Neural progenitor cell (in vitro differentiated cells): ENCODE measurements around the gene SLC25A27. TPM values are rescaled to one million over a fixed set of nuclear protein-coding genes. Genes with fewer than 3 reads are reported as not detected.

Experiments used
- DNase-seq: peaks from one replicate; pipeline ENCODE4 v3.0.0-alpha.2; 2016; ENCODE audit warnings: low spot score
- H2AFZ ChIP-seq: fragments of 200-600 bp; sonication (generic); replicated peaks from 2 replicates; pipeline ENCODE4 v1.6.1; 2016; ENCODE audit warnings: antibody characterized with exemption
- H3F3A ChIP-seq: fragments of 200-600 bp; sonication (generic); 2 replicates; pipeline ENCODE4 v1.6.1; 2016; ENCODE audit warnings: antibody characterized with exemption, low read depth
- H3K27ac ChIP-seq: fragments of 200-600 bp; sonication (generic); 2 replicates; pipeline ENCODE4 v1.5.1; 2016; ENCODE audit warnings: mild to moderate bottlenecking
- H3K27me3 ChIP-seq: fragments of 200-600 bp; sonication (generic); 2 replicates; pipeline ENCODE4 v1.6.1; 2016; ENCODE audit warnings: mild to moderate bottlenecking, moderate library complexity
- H3K36me3 ChIP-seq: fragments of 200-600 bp; sonication (generic); 2 replicates; pipeline ENCODE4 v1.5.1; 2016
- H3K4me1 ChIP-seq: fragments of 200-600 bp; sonication (generic); 2 replicates; pipeline ENCODE4 v1.6.1; 2016; ENCODE audit warnings: mixed run types
- H3K4me2 ChIP-seq: fragments of 200-600 bp; sonication (generic); 2 replicates; pipeline ENCODE4 v1.6.1; 2016
- H3K4me3 ChIP-seq: fragments of 200-600 bp; sonication (generic); 2 replicates; pipeline ENCODE4 v1.5.1; 2016
- H3K79me2 ChIP-seq: fragments of 200-600 bp; sonication (generic); 2 replicates; pipeline ENCODE4 v1.6.1; 2016; ENCODE audit warnings: low read depth
- H3K9ac ChIP-seq: fragments of 200-600 bp; sonication (generic); 2 replicates; pipeline ENCODE4 v1.6.1; 2016
- H3K9me3 ChIP-seq: fragments of 200-600 bp; sonication (generic); 2 replicates; pipeline ENCODE4 v1.5.1; 2016; ENCODE audit warnings: low read depth
- H4K20me1 ChIP-seq: fragments of 200-600 bp; sonication (generic); 2 replicates; pipeline ENCODE4 v1.6.1; 2016; ENCODE audit warnings: low read depth
- H3K27ac Mint-ChIP-seq: 3 replicates; pipeline ENCODE4 v1.8.0; 2021; ENCODE audit warnings: mixed read lengths
- H3K27me3 Mint-ChIP-seq: 2 replicates; pipeline ENCODE4 v1.8.0; 2022; ENCODE audit warnings: low read depth, mild to moderate bottlenecking, inconsistent platforms, moderate library complexity, mixed read lengths; ENCODE audit not compliant: insufficient read depth
- H3K36me3 Mint-ChIP-seq: 3 replicates; pipeline ENCODE4 v1.8.0; 2021; ENCODE audit warnings: mixed read lengths
- H3K4me1 Mint-ChIP-seq: 3 replicates; pipeline ENCODE4 v1.8.0; 2021; ENCODE audit warnings: mixed read lengths
- H3K4me3 Mint-ChIP-seq: 3 replicates; pipeline ENCODE4 v1.8.0; 2021; ENCODE audit warnings: mild to moderate bottlenecking, moderate library complexity, mixed read lengths
- H3K9me3 Mint-ChIP-seq: 3 replicates; pipeline ENCODE4 v1.8.0; 2020; ENCODE audit warnings: mixed read lengths
- EZH2 ChIP-seq: fragments of 200-600 bp; sonication (generic); IDR thresholded peaks from 2 replicates; pipeline ENCODE4 v1.6.1; 2017; ENCODE audit warnings: antibody characterized with exemption, mild to moderate bottlenecking, moderate library complexity
- EZH2phosphoT487 ChIP-seq: fragments of 200-600 bp; sonication (generic); IDR thresholded peaks from 2 replicates; pipeline ENCODE4 v1.6.1; 2017; ENCODE audit warnings: antibody characterized with exemption
- total RNA-seq: library from RNA; depleted of rRNA; stranded (reverse); fragments of >200 nt; gene quantifications from 2 replicates; pipeline ENCODE4 v1.2.3, GENCODE V29; 2015; ENCODE audit warnings: low replicate concordance
- TF ChIP-seq, protein P1 (sequence below): fragments of 200-600 bp; sonication (generic); IDR thresholded peaks from 2 replicates; pipeline ENCODE4 v1.5.1; 2017; ENCODE audit warnings: antibody characterized with exemption, mild to moderate bottlenecking

Gene SLC25A27
- total RNA-seq, 1 donor from 2014 or later = 47.7 TPM

DNA sequence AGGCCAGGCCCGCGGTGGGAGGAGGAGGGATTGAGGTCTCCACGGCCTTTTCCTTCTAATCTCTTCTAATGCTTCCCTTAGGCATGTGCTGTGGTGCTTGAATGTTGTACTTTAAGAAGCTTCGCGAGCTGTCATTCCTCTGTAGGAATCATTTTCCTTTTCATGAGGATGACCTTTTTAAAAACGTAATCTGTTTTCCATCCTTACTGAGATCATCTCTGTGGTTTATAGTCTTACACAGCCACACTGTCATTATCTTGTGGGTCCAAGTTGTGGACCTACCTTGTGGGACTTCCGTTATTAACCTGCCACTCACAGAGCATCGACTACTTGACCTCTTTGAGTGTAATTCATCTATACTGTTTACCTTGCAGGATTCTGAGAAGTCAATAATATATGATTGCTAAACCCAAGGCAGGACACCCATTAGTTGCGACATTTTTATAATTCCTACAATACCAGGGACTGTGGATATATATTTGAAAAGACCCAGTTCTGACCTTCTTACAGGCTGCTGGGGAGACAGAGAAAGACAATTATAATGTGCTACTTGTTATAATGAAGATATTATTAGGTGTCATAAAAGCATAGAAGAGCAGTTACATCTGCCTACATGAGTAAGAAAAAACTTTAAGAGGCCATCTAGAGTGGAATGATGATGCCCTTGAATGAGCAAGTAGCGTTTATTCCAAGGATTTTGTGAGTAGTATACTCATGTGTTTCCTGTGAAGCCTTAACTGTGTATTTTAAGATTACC, 842 bp downstream of the SLC25A27 start:
- DNase-seq = no peak
- peaks cover 22% of the 10 kb centered on the region for H3K4me1 ChIP-seq
- no peaks in the 10 kb centered on the region for H3K36me3 Mint-ChIP-seq
- H3K4me2 ChIP-seq = peak overlapping the region; percentile 90
- peak overlapping the region; percentile 94 for H3K4me3 Mint-ChIP-seq
- H3K27me3 ChIP-seq = peaks cover 18% of the 10 kb centered on the region
- H3K79me2 ChIP-seq = peaks cover 14% of the 10 kb centered on the region
- peak overlapping the region; percentile 13 for H3K9ac ChIP-seq
- TF ChIP-seq EZH2phosphoT487 = no peak
- no peak overlapping the region for H3K27ac ChIP-seq
- no peak overlapping the region for H3K27ac Mint-ChIP-seq
- no peaks in the 10 kb centered on the region for H3K9me3 ChIP-seq
- H3F3A ChIP-seq = no peaks in the 10 kb centered on the region
- peaks cover 20% of the 10 kb centered on the region for H3K4me1 Mint-ChIP-seq
- H3K9me3 Mint-ChIP-seq = no peaks in the 10 kb centered on the region
- H3K36me3 ChIP-seq = no peaks in the 10 kb centered on the region
- H3K27me3 Mint-ChIP-seq = no peaks in the 10 kb centered on the region
- H3K4me3 ChIP-seq = peak overlapping the region; percentile 85
- H4K20me1 ChIP-seq = peaks cover 11% of the 10 kb centered on the region
- peak overlapping the region; percentile 95 for H2AFZ ChIP-seq

DNA sequence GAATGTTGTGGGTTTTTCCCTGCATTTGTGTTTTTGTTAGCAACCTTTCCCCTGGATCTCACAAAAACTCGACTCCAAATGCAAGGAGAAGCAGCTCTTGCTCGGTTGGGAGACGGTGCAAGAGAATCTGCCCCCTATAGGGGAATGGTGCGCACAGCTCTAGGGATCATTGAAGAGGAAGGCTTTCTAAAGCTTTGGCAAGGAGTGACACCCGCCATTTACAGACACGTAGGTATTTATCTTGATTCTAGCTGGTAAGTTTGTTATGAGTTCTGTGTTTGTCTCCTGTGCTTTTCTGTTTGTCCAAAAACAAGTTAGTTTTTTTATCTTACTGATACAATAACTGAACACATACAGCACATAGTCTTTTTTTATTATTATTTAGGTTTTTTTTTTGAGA, 3.0 kb downstream of the SLC25A27 start:
- Histone ChIP-seq H3K9me3 (no peaks in the 10 kb centered on the region), H3K36me3 (no peaks in the 10 kb centered on the region), H3K27me3 (peaks cover 18% of the 10 kb centered on the region), H3F3A (no peaks in the 10 kb centered on the region), H3K4me2 (no peak overlapping the region), H2AFZ (no peak overlapping the region), H3K4me3 (no peak overlapping the region), H4K20me1 (peaks cover 11% of the 10 kb centered on the region), H3K79me2 (peaks cover 14% of the 10 kb centered on the region), H3K27ac (no peak overlapping the region), H3K4me1 (peaks cover 19% of the 10 kb centered on the region), H3K9ac (no peak overlapping the region)
- DNase-seq = peak; percentile 74
- no peak overlapping the region for H3K4me3 Mint-ChIP-seq
- no peaks in the 10 kb centered on the region for H3K27me3 Mint-ChIP-seq
- H3K27ac Mint-ChIP-seq = no peak overlapping the region
- H3K36me3 Mint-ChIP-seq = no peaks in the 10 kb centered on the region
- TF ChIP-seq, protein P1, sequence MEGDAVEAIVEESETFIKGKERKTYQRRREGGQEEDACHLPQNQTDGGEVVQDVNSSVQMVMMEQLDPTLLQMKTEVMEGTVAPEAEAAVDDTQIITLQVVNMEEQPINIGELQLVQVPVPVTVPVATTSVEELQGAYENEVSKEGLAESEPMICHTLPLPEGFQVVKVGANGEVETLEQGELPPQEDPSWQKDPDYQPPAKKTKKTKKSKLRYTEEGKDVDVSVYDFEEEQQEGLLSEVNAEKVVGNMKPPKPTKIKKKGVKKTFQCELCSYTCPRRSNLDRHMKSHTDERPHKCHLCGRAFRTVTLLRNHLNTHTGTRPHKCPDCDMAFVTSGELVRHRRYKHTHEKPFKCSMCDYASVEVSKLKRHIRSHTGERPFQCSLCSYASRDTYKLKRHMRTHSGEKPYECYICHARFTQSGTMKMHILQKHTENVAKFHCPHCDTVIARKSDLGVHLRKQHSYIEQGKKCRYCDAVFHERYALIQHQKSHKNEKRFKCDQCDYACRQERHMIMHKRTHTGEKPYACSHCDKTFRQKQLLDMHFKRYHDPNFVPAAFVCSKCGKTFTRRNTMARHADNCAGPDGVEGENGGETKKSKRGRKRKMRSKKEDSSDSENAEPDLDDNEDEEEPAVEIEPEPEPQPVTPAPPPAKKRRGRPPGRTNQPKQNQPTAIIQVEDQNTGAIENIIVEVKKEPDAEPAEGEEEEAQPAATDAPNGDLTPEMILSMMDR = peak; percentile 79
- TF ChIP-seq EZH2 = no peak
- H3K9me3 Mint-ChIP-seq = no peaks in the 10 kb centered on the region
- peaks cover 13% of the 10 kb centered on the region for H3K4me1 Mint-ChIP-seq

DNA sequence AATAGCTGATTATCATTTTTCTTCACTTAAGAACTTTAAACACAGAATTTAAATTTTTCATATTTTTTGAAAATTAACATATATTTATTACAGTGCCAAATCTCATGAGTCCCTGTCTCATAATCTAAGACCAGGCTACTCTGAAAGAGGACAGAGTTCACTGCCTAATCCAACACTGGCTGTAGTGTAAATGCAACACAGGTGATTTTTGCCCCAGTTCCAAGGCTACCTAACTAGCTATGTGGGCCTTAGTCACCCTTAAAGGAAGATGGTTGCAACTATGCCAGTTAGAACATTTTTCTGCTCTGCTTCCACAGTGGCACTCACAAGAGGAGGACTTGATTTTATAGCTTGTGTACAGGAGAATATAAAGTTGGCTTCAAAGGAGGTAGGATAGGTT, 4.9 kb downstream of the SLC25A27 start:
- H3K27me3 ChIP-seq = peaks cover 18% of the 10 kb centered on the region
- H3K36me3 ChIP-seq = no peaks in the 10 kb centered on the region
- no peak overlapping the region for H3K4me3 Mint-ChIP-seq
- H3K36me3 Mint-ChIP-seq = no peaks in the 10 kb centered on the region
- H3K4me1 ChIP-seq = peaks cover 9% of the 10 kb centered on the region
- no peak for DNase-seq
- H3K79me2 ChIP-seq = no peaks in the 10 kb centered on the region
- H3K27ac ChIP-seq = no peak overlapping the region
- H3K4me1 Mint-ChIP-seq = peaks cover 5% of the 10 kb centered on the region
- no peak overlapping the region for H3K4me3 ChIP-seq
- no peaks in the 10 kb centered on the region for H3K9me3 Mint-ChIP-seq
- no peak overlapping the region for H3K4me2 ChIP-seq
- no peak overlapping the region for H2AFZ ChIP-seq
- no peaks in the 10 kb centered on the region for H3F3A ChIP-seq
- no peaks in the 10 kb centered on the region for H3K27me3 Mint-ChIP-seq
- no peak overlapping the region for H3K9ac ChIP-seq
- TF ChIP-seq, protein P1 = no peak
- TF ChIP-seq EZH2 = no peak
- H4K20me1 ChIP-seq = peaks cover 11% of the 10 kb centered on the region
- no peak overlapping the region for H3K27ac Mint-ChIP-seq
- H3K9me3 ChIP-seq = no peaks in the 10 kb centered on the region

DNA sequence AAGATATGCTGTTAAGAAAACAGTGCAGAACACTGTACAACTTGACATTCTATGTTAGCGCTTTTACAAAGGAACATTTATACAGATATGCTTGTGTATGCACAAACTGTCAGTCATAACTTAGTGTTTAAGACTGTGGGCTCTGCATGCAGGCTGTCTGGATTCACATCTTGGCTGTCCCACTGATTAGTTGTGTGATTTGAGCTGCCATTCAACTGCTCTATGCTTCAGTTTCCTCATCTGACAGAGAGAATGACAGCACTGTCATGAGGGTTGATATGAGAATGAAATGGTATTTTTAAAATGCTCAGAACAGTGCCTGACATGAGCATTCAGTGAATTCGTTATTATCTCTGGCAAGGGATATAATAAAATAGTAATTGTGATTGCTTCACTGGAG, 8.7 kb downstream of the SLC25A27 start:
- Histone ChIP-seq H3K4me2 (no peak overlapping the region), H3K27me3 (no peaks in the 10 kb centered on the region), H3K36me3 (no peaks in the 10 kb centered on the region), H2AFZ (no peak overlapping the region), H3K79me2 (no peaks in the 10 kb centered on the region), H4K20me1 (no peaks in the 10 kb centered on the region), H3K4me3 (no peak overlapping the region), H3K4me1 (no peaks in the 10 kb centered on the region), H3K27ac (no peak overlapping the region), H3K9ac (no peak overlapping the region), H3K9me3 (no peaks in the 10 kb centered on the region), H3F3A (no peaks in the 10 kb centered on the region)
- no peaks in the 10 kb centered on the region for H3K9me3 Mint-ChIP-seq
- TF ChIP-seq EZH2 (no peak), EZH2phosphoT487 (no peak)
- TF ChIP-seq, protein P1 = no peak
- no peaks in the 10 kb centered on the region for H3K36me3 Mint-ChIP-seq
- H3K27ac Mint-ChIP-seq = no peak overlapping the region
- DNase-seq = no peak
- no peaks in the 10 kb centered on the region for H3K4me1 Mint-ChIP-seq
- H3K27me3 Mint-ChIP-seq = no peaks in the 10 kb centered on the region
- no peak overlapping the region for H3K4me3 Mint-ChIP-seq
